Osteocyte (in vitro differentiated cells): ENCODE results near the gene MYOZ3. TPM values are rescaled to one million over a fixed set of nuclear protein-coding genes. Genes with fewer than 3 reads are reported as not detected.

Source experiments
- DNase-seq: peaks from one replicate; pipeline ENCODE4 v3.0.0; 2021; ENCODE audit warnings: mixed read lengths; ENCODE audit not compliant: unreplicated experiment; ENCODE audit errors: extremely low spot score
- H3K27ac Mint-ChIP-seq: one replicate; pipeline ENCODE4 v1.8.0; 2021; ENCODE audit warnings: mild to moderate bottlenecking, mixed read lengths; ENCODE audit not compliant: unreplicated experiment
- H3K27me3 Mint-ChIP-seq: one replicate; pipeline ENCODE4 v1.8.0; 2021; ENCODE audit warnings: mixed read lengths; ENCODE audit not compliant: unreplicated experiment
- H3K36me3 Mint-ChIP-seq: one replicate; pipeline ENCODE4 v1.8.0; 2021; ENCODE audit warnings: mixed read lengths; ENCODE audit not compliant: unreplicated experiment
- H3K4me1 Mint-ChIP-seq: one replicate; pipeline ENCODE4 v1.8.0; 2021; ENCODE audit warnings: mixed read lengths; ENCODE audit not compliant: unreplicated experiment
- H3K4me3 Mint-ChIP-seq: one replicate; pipeline ENCODE4 v1.8.0; 2021; ENCODE audit warnings: mild to moderate bottlenecking, moderate library complexity, mixed read lengths; ENCODE audit not compliant: unreplicated experiment
- H3K9me3 Mint-ChIP-seq: one replicate; pipeline ENCODE4 v1.8.0; 2021; ENCODE audit warnings: mixed read lengths; ENCODE audit not compliant: unreplicated experiment
- CTCF ChIP-seq: fragments of 200-600 bp; sonication (generic); IDR thresholded peaks from 2 replicates; pipeline ENCODE4 v1.5.0; 2021; ENCODE audit warnings: antibody characterized with exemption, mild to moderate bottlenecking, moderate library complexity
- total RNA-seq: library from RNA; stranded (reverse); gene quantifications from 2 replicates; pipeline ENCODE4 v1.2.1, GENCODE V29; 2021

MYOZ3 gene
- total RNA-seq, 1 donor from 2014 or later: 0.27 TPM

- Mint-ChIP-seq H3K27ac (no peak overlapping the region), H3K9me3 (no peaks in the 10 kb centered on the region), H3K36me3 (no peaks in the 10 kb centered on the region), H3K4me3 (no peak overlapping the region), H3K4me1 (peaks cover 66% of the 10 kb centered on the region), H3K27me3 (no peaks in the 10 kb centered on the region)
- no peak for TF ChIP-seq CTCF
- no peak for DNase-seq
These were observed 28.5 kb upstream of the MYOZ3 start for GRCh38 chr5:150632305-150633160.

- Mint-ChIP-seq H3K9me3 (no peaks in the 10 kb centered on the region), H3K4me1 (peaks cover 68% of the 10 kb centered on the region), H3K27ac (no peak overlapping the region), H3K4me3 (no peak overlapping the region), H3K36me3 (no peaks in the 10 kb centered on the region), H3K27me3 (no peaks in the 10 kb centered on the region)
- no peak for DNase-seq
- no peak for TF ChIP-seq CTCF
These were observed 27.6 kb upstream of the MYOZ3 start for GRCh38 chr5:150633429-150633828.

- Mint-ChIP-seq H3K36me3 (no peaks in the 10 kb centered on the region), H3K4me3 (no peak overlapping the region), H3K9me3 (no peaks in the 10 kb centered on the region), H3K4me1 (peaks cover 78% of the 10 kb centered on the region), H3K27me3 (no peaks in the 10 kb centered on the region), H3K27ac (peak overlapping the region; percentile 86)
- TF ChIP-seq CTCF: no peak
- no peak for DNase-seq
These were observed 24.4 kb upstream of the MYOZ3 start for GRCh38 chr5:150636391-150637244.

GRCh38 chr5:150637245-150638052 is 23.6 kb upstream of the MYOZ3 start:
- TF ChIP-seq CTCF: no peak
- Mint-ChIP-seq H3K4me1 (peaks cover 80% of the 10 kb centered on the region), H3K27me3 (no peaks in the 10 kb centered on the region), H3K27ac (peak overlapping the region; percentile 86), H3K4me3 (no peak overlapping the region), H3K9me3 (no peaks in the 10 kb centered on the region), H3K36me3 (no peaks in the 10 kb centered on the region)
- DNase-seq: no peak
